ENCODE data around the gene INSYN1. TPM values are rescaled to one million over a fixed set of nuclear protein-coding genes. Genes with fewer than 3 reads are reported as not detected.

INSYN1 gene
- total RNA-seq, 2 experiments from 2014 or later = not detected

GRCh38 chr15:73756390-73756789 lies 3.2 kb upstream of the INSYN1 start:
- Histone ChIP-seq H3K9me2 (ENCODE audit: insufficient read depth, low read length) (no peaks in the 10 kb centered on the region), H4K20me1 (ENCODE audit: insufficient read depth, low read length) (no peaks in the 10 kb centered on the region), H3K36me3 (ENCODE audit: insufficient read depth, low read length) (no peaks in the 10 kb centered on the region), H3K79me2 (ENCODE audit: insufficient read depth, low read depth, low read length) (no peaks in the 10 kb centered on the region), H3K4me1 (ENCODE audit: insufficient read depth, low read length, poor library complexity, severe bottlenecking) (no peaks in the 10 kb centered on the region), H3K27ac (ENCODE audit: low read depth, low read length, poor library complexity, severe bottlenecking) (no peak overlapping the region), H3K4me3 (ENCODE audit: low read depth, low read length, poor library complexity, severe bottlenecking) (no peak overlapping the region), H3K4me2 (ENCODE audit: low read length) (no peak overlapping the region), H3K9me3 (ENCODE audit: low read length) (no peaks in the 10 kb centered on the region), H2AFZ (ENCODE audit: low read length) (no peak overlapping the region)
- BruUV-seq (replicated peaks) = no TSS peak
- intact Hi-C loops (cut with micrococcal nuclease; ENCODE audit: unreplicated experiment) = no loop called here
- ChIA-PET POLR2A (no interaction called here), CTCF (ENCODE audit: unreplicated experiment) (no interaction called here)
- no peak for DNase-seq (ENCODE audit: low spot score)
- no peak for TF ChIP-seq EZH2phosphoT487 (IDR thresholded peaks at IDR 0.05; ENCODE audit: borderline replicate concordance, low read depth, low read length)
- TF ChIP-seq CTCF (conservative IDR thresholded peaks at IDR 0.05; ENCODE audit: low read length) = no peak

GRCh38 chr15:73755946-73756345 lies 2.8 kb upstream of the INSYN1 start:
- no TSS peak for BruUV-seq (replicated peaks)
- intact Hi-C loops (cut with micrococcal nuclease; ENCODE audit: unreplicated experiment) = no loop called here
- CTCF ChIA-PET (ENCODE audit: unreplicated experiment) = no interaction called here

GRCh38 chr15:73755481-73755880 lies 2.3 kb upstream of the INSYN1 start:
- Histone ChIP-seq H2AFZ (ENCODE audit: low read length) (no peak overlapping the region), H3K36me3 (ENCODE audit: insufficient read depth, low read length) (no peaks in the 10 kb centered on the region), H3K9me2 (ENCODE audit: insufficient read depth, low read length) (no peaks in the 10 kb centered on the region), H4K20me1 (ENCODE audit: insufficient read depth, low read length) (no peaks in the 10 kb centered on the region), H3K4me2 (ENCODE audit: low read length) (no peak overlapping the region), H3K4me3 (ENCODE audit: low read depth, low read length, poor library complexity, severe bottlenecking) (no peak overlapping the region), H3K27ac (ENCODE audit: low read depth, low read length, poor library complexity, severe bottlenecking) (no peak overlapping the region), H3K79me2 (ENCODE audit: insufficient read depth, low read depth, low read length) (no peaks in the 10 kb centered on the region), H3K9me3 (ENCODE audit: low read length) (no peaks in the 10 kb centered on the region), H3K4me1 (ENCODE audit: insufficient read depth, low read length, poor library complexity, severe bottlenecking) (no peaks in the 10 kb centered on the region)
- CTCF ChIA-PET (ENCODE audit: unreplicated experiment) = no interaction called here
- BruUV-seq (replicated peaks) = no TSS peak
- DNase-seq (ENCODE audit: low spot score) = no peak
- POLR2A ChIA-PET = no interaction called here
- intact Hi-C loops (cut with micrococcal nuclease; ENCODE audit: unreplicated experiment) = no loop called here
- TF ChIP-seq EZH2phosphoT487 (IDR thresholded peaks at IDR 0.05; ENCODE audit: borderline replicate concordance, low read depth, low read length) = no peak

More at GRCh38 chr15:73755946-73756345, 2.8 kb upstream of the INSYN1 start:
- H3K4me1 ChIP-seq (ENCODE audit: insufficient read depth, low read length, poor library complexity, severe bottlenecking) = no peaks in the 10 kb centered on the region
- no peak overlapping the region for H3K4me2 ChIP-seq (ENCODE audit: low read length)
- H3K79me2 ChIP-seq (ENCODE audit: insufficient read depth, low read depth, low read length) = no peaks in the 10 kb centered on the region
- H3K4me3 ChIP-seq (ENCODE audit: low read depth, low read length, poor library complexity, severe bottlenecking) = no peak overlapping the region
- no peaks in the 10 kb centered on the region for H3K9me3 ChIP-seq (ENCODE audit: low read length)
- no peak overlapping the region for H3K27ac ChIP-seq (ENCODE audit: low read depth, low read length, poor library complexity, severe bottlenecking)
- POLR2A ChIA-PET = no interaction called here
- no peaks in the 10 kb centered on the region for H3K36me3 ChIP-seq (ENCODE audit: insufficient read depth, low read length)
- H4K20me1 ChIP-seq (ENCODE audit: insufficient read depth, low read length) = no peaks in the 10 kb centered on the region
- no peaks in the 10 kb centered on the region for H3K9me2 ChIP-seq (ENCODE audit: insufficient read depth, low read length)
- H2AFZ ChIP-seq (ENCODE audit: low read length) = no peak overlapping the region
- DNase-seq (ENCODE audit: low spot score) = no peak
- TF ChIP-seq EZH2phosphoT487 (IDR thresholded peaks at IDR 0.05; ENCODE audit: borderline replicate concordance, low read depth, low read length) (no peak), CTCF (conservative IDR thresholded peaks at IDR 0.05; ENCODE audit: low read length) (no peak)
